Parathyroid adenoma (tissue), 2 donors: ENCODE data around the gene VDAC1.

ENCODE experiments used
- H2AFZ ChIP-seq: fragments of 300-600 bp; sonication (generic); one replicate; pipeline ENCODE4 v1.7.0; 2017; ENCODE audit warnings: antibody characterized with exemption, mild to moderate bottlenecking
- H3K27ac ChIP-seq: fragments of 300-600 bp; sonication (generic); one replicate; pipeline ENCODE4 v1.7.0; 2017
- H3K27me3 ChIP-seq: fragments of 300-600 bp; sonication (generic); one replicate; pipeline ENCODE4 v1.7.0; 2017; ENCODE audit warnings: low read length; ENCODE audit not compliant: control insufficient read depth, insufficient read depth
- H3K36me3 ChIP-seq: fragments of 300-600 bp; sonication (generic); one replicate; pipeline ENCODE4 v1.7.0; 2017; ENCODE audit warnings: low read length; ENCODE audit not compliant: control insufficient read depth, insufficient read depth
- H3K4me1 ChIP-seq: fragments of 300-600 bp; sonication (generic); one replicate; pipeline ENCODE4 v1.7.0; 2017; ENCODE audit warnings: control low read depth
- H3K4me2 ChIP-seq: fragments of 300-600 bp; sonication (generic); one replicate; pipeline ENCODE4 v1.7.0; 2017; ENCODE audit warnings: low read length
- H3K4me3 ChIP-seq: fragments of 300-600 bp; sonication (generic); one replicate; pipeline ENCODE4 v1.7.0; 2017; ENCODE audit warnings: low read depth, low read length
- H3K79me2 ChIP-seq: fragments of 300-600 bp; sonication (generic); one replicate; pipeline ENCODE4 v1.7.0; 2017; ENCODE audit warnings: control low read depth
- H3K9ac ChIP-seq: fragments of 300-600 bp; sonication (generic); one replicate; pipeline ENCODE4 v1.7.0; 2017; ENCODE audit warnings: mild to moderate bottlenecking
- H3K9me3 ChIP-seq: fragments of 300-600 bp; sonication (generic); one replicate; pipeline ENCODE4 v1.7.0; 2017; ENCODE audit warnings: low read length; ENCODE audit not compliant: control insufficient read depth
- CTCF ChIP-seq: fragments of 300-600 bp; sonication (generic); IDR thresholded peaks from one replicate; pipeline ENCODE4 v1.7.0; 2017; ENCODE audit warnings: antibody characterized with exemption, mild to moderate bottlenecking
- donor health status: primary hyperparathyroidism.

Gene VDAC1

GRCh38 chr5:134043793-134044792 is 39.3 kb upstream of the VDAC1 start:
- H3K27me3 ChIP-seq = no peaks in the 10 kb centered on the region
- no peak overlapping the region for H3K4me3 ChIP-seq
- no peak overlapping the region for H3K27ac ChIP-seq
- no peaks in the 10 kb centered on the region for H3K36me3 ChIP-seq
- H3K9me3 ChIP-seq = no peaks in the 10 kb centered on the region
- H3K4me1 ChIP-seq = no peaks in the 10 kb centered on the region
- no peak for TF ChIP-seq CTCF
- no peak overlapping the region for H3K4me2 ChIP-seq
- H2AFZ ChIP-seq = no peak overlapping the region
- H3K9ac ChIP-seq = no peak overlapping the region
- H3K79me2 ChIP-seq = no peaks in the 10 kb centered on the region

- Histone ChIP-seq H2AFZ (no peak overlapping the region), H3K9ac (no peak overlapping the region), H3K9me3 (no peaks in the 10 kb centered on the region), H3K4me2 (no peak overlapping the region), H3K36me3 (no peaks in the 10 kb centered on the region), H3K79me2 (no peaks in the 10 kb centered on the region), H3K4me1 (no peaks in the 10 kb centered on the region), H3K4me3 (no peak overlapping the region), H3K27ac (no peak overlapping the region), H3K27me3 (no peaks in the 10 kb centered on the region)
- no peak for TF ChIP-seq CTCF
Observed at GRCh38 chr5:134041570-134042411, 37.0 kb upstream of the VDAC1 start.

- Histone ChIP-seq H3K9ac (no peak overlapping the region), H3K36me3 (no peaks in the 10 kb centered on the region), H3K4me3 (no peak overlapping the region), H3K9me3 (no peaks in the 10 kb centered on the region), H3K79me2 (no peaks in the 10 kb centered on the region), H3K27me3 (no peaks in the 10 kb centered on the region), H3K27ac (no peak overlapping the region), H2AFZ (no peak overlapping the region), H3K4me2 (no peak overlapping the region), H3K4me1 (no peaks in the 10 kb centered on the region)
- TF ChIP-seq CTCF = no peak
Observed at GRCh38 chr5:134038138-134038537, 33.4 kb upstream of the VDAC1 start.

- no peaks in the 10 kb centered on the region for H3K27me3 ChIP-seq
- H3K4me3 ChIP-seq = no peak overlapping the region
- H3K27ac ChIP-seq = no peak overlapping the region
- H2AFZ ChIP-seq = no peak overlapping the region
- no peak overlapping the region for H3K9ac ChIP-seq
- no peak overlapping the region for H3K4me2 ChIP-seq
- TF ChIP-seq CTCF = no peak
- H3K79me2 ChIP-seq = no peaks in the 10 kb centered on the region
- no peaks in the 10 kb centered on the region for H3K4me1 ChIP-seq
- H3K9me3 ChIP-seq = no peaks in the 10 kb centered on the region
- H3K36me3 ChIP-seq = no peaks in the 10 kb centered on the region
Observed at GRCh38 chr5:134037160-134037559, 32.4 kb upstream of the VDAC1 start.
